ENCODE measurements around the gene MAPK11. TPM values are rescaled to one million over a fixed set of nuclear protein-coding genes. Genes with fewer than 3 reads are reported as not detected.

The MAPK11 gene
- total RNA-seq, 1 experiment from 2014 or later: 5.5 TPM

DNA sequence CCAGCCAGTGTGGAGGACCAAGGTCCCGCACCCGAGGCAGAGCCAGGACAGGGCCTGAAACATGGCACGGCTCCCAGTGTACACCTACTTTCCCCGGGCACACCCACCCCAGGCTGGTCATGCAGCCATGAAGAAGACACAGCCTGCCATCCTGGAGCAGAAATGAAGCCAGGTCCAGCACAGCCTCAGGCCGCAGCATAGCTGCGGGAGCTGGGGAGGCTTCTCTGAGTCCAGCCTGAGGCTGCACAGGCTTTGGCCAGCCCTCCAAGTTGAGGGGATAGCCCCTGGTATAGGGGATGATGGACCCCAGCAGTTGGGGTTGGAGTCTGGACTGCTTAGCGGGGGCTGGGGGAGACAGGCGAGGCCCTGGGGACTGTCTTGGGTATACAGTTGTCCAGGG, 16.2 kb downstream of the MAPK11 start:
- POLR2A ChIA-PET (ENCODE audit: unreplicated experiment): no interaction called here
- CTCF ChIA-PET: no interaction called here
- intact Hi-C loops (cut with micrococcal nuclease; ENCODE audit: unreplicated experiment): loop anchor here (2.0 to 5.0 kb wide), 2 partner anchors 73 to 368 kb away; partner anchors contain the start of gene DENND6B
- no peak for DNase-seq
- BruUV-seq (replicated peaks): no TSS peak
- Histone ChIP-seq H3K4me1 (replicated peaks; ENCODE audit: insufficient read depth) (peaks cover 12% of the 10 kb centered on the region), H2AFZ (no peak overlapping the region), H3K27ac (no peak overlapping the region), H3K9me2 (ENCODE audit: insufficient read depth) (no peaks in the 10 kb centered on the region), H3K4me3 (no peak overlapping the region), H3K27me3 (ENCODE audit: insufficient read depth, low read depth) (no peaks in the 10 kb centered on the region), H3K4me2 (no peak overlapping the region), H3K79me2 (ENCODE audit: low read depth) (peaks cover 22% of the 10 kb centered on the region), H3K9me3 (ENCODE audit: insufficient read depth, low read depth) (no peaks in the 10 kb centered on the region), H3K36me3 (ENCODE audit: low read depth) (0 out of 2 replicates have a peak, but pooled peaks cover 3% of the 10 kb centered on the region), H3F3A (ENCODE audit: insufficient read depth, low read depth) (peaks cover 48% of the 10 kb centered on the region; the same call in 1 of the 2 replicates), H4K20me1 (ENCODE audit: insufficient read depth) (peaks cover 19% of the 10 kb centered on the region)
- TF ChIP-seq, protein P1, sequence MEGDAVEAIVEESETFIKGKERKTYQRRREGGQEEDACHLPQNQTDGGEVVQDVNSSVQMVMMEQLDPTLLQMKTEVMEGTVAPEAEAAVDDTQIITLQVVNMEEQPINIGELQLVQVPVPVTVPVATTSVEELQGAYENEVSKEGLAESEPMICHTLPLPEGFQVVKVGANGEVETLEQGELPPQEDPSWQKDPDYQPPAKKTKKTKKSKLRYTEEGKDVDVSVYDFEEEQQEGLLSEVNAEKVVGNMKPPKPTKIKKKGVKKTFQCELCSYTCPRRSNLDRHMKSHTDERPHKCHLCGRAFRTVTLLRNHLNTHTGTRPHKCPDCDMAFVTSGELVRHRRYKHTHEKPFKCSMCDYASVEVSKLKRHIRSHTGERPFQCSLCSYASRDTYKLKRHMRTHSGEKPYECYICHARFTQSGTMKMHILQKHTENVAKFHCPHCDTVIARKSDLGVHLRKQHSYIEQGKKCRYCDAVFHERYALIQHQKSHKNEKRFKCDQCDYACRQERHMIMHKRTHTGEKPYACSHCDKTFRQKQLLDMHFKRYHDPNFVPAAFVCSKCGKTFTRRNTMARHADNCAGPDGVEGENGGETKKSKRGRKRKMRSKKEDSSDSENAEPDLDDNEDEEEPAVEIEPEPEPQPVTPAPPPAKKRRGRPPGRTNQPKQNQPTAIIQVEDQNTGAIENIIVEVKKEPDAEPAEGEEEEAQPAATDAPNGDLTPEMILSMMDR (conservative IDR thresholded peaks at IDR 0.05): no peak
- TF ChIP-seq EZH2 (IDR thresholded peaks at IDR 0.05; ENCODE audit: low read depth): no peak

DNA sequence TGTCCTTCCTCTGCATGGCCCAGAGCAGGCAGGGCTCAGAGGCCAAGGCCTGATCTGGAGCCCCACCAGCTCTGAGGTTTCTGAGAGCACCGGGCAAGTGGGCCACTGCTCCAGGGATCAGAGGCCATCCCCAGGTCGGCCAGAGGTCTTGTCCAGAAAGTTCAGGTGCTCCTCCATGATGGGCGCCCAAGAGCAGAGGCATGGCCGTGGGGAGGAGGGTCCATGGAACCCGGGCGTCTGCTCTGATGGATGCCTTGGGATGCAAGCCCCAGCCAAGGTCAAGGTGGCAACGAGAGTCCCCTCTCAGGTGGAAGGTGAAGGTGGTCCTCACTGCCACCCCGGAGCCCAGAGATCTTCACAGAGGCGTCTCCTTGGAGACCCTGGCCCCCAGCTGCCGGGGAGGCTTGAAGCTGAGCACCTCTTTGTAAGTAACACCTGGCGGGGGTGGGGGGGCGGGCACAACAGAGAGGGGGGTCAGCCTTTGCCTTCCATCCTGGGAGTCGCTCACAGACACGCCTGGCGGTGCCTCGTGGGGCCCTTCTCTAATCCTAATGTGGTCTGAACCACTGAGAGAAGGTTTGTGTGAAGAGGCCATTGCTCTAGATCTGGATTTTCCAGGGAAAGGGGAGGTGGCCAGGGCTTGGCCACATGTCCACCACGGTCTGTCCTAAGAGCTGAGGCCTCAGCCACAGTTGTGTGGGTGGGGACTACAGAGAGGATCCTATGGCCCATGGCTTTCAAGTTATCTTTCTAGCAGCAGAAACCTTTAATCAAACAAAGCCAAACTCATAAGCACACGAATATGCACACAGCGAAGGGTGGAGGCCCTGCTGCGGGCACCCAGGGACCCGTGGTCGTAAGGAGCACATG, 16.9 kb downstream of the MAPK11 start:
- no peaks in the 10 kb centered on the region for H3K9me2 ChIP-seq (ENCODE audit: insufficient read depth)
- H3K4me3 ChIP-seq: no peak overlapping the region
- H4K20me1 ChIP-seq (ENCODE audit: insufficient read depth): peaks cover 25% of the 10 kb centered on the region
- intact Hi-C loops (cut with micrococcal nuclease; ENCODE audit: unreplicated experiment): loop anchor here (2.0 to 5.0 kb wide), 2 partner anchors 74 to 369 kb away; partner anchors contain the start of gene DENND6B
- TF ChIP-seq, protein P1 (conservative IDR thresholded peaks at IDR 0.05): no peak
- TF ChIP-seq EZH2 (IDR thresholded peaks at IDR 0.05; ENCODE audit: low read depth): no peak
- ChIA-PET CTCF (interaction anchor here (0.6 to 0.8 kb wide), 3 partner anchors 9 to 310 kb away, joined by 3 to 24 read pairs (median 4); no protein-coding TSS in a partner anchor), POLR2A (ENCODE audit: unreplicated experiment) (no interaction called here)
- peaks cover 21% of the 10 kb centered on the region for H3K79me2 ChIP-seq (ENCODE audit: low read depth)
- H2AFZ ChIP-seq: no peak overlapping the region
- H3K9me3 ChIP-seq (ENCODE audit: insufficient read depth, low read depth): no peaks in the 10 kb centered on the region
- H3K36me3 ChIP-seq (ENCODE audit: low read depth): 0 out of 2 replicates have a peak, but pooled peaks cover 3% of the 10 kb centered on the region
- H3K4me1 ChIP-seq (replicated peaks; ENCODE audit: insufficient read depth): peaks cover 12% of the 10 kb centered on the region
- H3K27me3 ChIP-seq (ENCODE audit: insufficient read depth, low read depth): no peaks in the 10 kb centered on the region
- peaks cover 44% of the 10 kb centered on the region; the same call in 1 of the 2 replicates for H3F3A ChIP-seq (ENCODE audit: insufficient read depth, low read depth)
- H3K4me2 ChIP-seq: no peak overlapping the region
- BruUV-seq (replicated peaks): no TSS peak
- DNase-seq: no peak
- H3K27ac ChIP-seq: no peak overlapping the region

DNA sequence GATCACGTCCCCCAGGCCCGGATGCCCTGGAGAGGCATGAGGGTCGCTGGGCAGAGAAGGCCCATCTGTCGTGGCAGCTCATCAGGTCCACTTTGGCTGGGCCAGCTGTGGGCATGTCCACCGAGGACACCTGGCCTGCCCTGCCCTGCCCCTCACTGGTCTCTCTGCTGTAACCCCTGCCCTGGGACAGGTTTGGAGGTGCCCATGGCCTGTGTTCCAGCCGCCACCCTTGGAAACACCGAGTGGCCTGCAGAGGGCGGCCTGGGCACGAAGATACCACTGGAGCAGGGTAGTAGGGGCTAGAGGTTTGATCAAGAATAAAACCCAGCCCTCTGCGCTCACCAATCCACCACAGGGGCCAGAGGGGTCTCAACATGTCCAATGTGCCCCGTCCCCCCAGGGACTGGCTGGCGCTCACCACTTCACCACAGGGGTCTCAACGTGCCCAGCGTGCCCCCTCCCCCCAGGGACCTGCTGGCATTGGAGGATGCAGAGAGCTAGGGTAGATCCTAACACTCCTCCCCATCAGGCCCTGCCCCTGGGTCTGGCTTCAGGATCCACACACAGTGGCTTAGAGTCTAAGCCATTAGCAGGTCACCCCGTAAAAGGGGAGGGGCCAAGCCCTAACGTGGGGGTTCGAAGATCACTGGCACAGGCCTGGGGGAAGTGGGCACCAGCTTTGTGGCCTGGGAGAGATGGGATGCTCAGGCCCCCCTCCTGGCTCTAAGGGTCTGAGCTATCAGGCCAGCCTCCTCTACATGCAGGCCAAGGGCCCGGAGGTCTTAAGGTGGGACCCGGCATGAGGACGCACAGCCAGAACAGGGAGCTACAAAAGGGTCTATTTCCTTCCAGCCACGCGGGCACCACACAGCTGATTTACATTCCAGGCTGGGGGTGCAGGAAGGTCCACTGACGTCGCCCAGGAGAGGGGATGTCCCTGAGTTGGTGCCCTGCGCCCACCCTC, 17.8 kb downstream of the MAPK11 start:
- no peak overlapping the region for H3K27ac ChIP-seq
- no peak overlapping the region for H3K4me3 ChIP-seq
- no peak overlapping the region for H3K4me2 ChIP-seq
- intact Hi-C loops (cut with micrococcal nuclease; ENCODE audit: unreplicated experiment): loop anchor here (1.0 to 5.0 kb wide), 3 partner anchors 74 to 370 kb away; partner anchors contain the start of gene DENND6B
- ChIA-PET CTCF (interaction anchor here (0.6 to 0.8 kb wide), 3 partner anchors 10 to 311 kb away, joined by 3 to 24 read pairs (median 4); no protein-coding TSS in a partner anchor), POLR2A (ENCODE audit: unreplicated experiment) (no interaction called here)
- DNase-seq: peak; percentile 74 to 83
- H4K20me1 ChIP-seq (ENCODE audit: insufficient read depth): peaks cover 27% of the 10 kb centered on the region
- H2AFZ ChIP-seq: no peak overlapping the region
- H3K9me2 ChIP-seq (ENCODE audit: insufficient read depth): no peaks in the 10 kb centered on the region
- H3K4me1 ChIP-seq (replicated peaks; ENCODE audit: insufficient read depth): peaks cover 12% of the 10 kb centered on the region
- TF ChIP-seq, protein P1 (conservative IDR thresholded peaks at IDR 0.05): peak; percentile 91
- no peak for TF ChIP-seq EZH2 (IDR thresholded peaks at IDR 0.05; ENCODE audit: low read depth)
- peaks cover 26% of the 10 kb centered on the region for H3K79me2 ChIP-seq (ENCODE audit: low read depth)
- BruUV-seq (replicated peaks): no TSS peak
- 0 out of 2 replicates have a peak, but pooled peaks cover 11% of the 10 kb centered on the region for H3K36me3 ChIP-seq (ENCODE audit: low read depth)
- H3F3A ChIP-seq (ENCODE audit: insufficient read depth, low read depth): peaks cover 48% of the 10 kb centered on the region; the same call in 1 of the 2 replicates
- H3K9me3 ChIP-seq (ENCODE audit: insufficient read depth, low read depth): no peaks in the 10 kb centered on the region
- H3K27me3 ChIP-seq (ENCODE audit: insufficient read depth, low read depth): no peaks in the 10 kb centered on the region

All from PC-9 (cell line).